Activated T-helper 17 cell treated with anti-CD3 and anti-CD28 coated beads, Interleukin-2, amount 50 U/mL, for 72 hours (primary cell): ENCODE results near the gene SKAP2. TPM values are rescaled to one million over a fixed set of nuclear protein-coding genes. Genes with fewer than 3 reads are reported as not detected.

Experiments
- ATAC-seq: fragments of 150-1000 bp; cut with Tn5 transposase; replicated peaks from 2 replicates; pipeline ENCODE4 v1.10.0; 2021; ENCODE audit warnings: mild to moderate bottlenecking, moderate library complexity
- H3K27ac Mint-ChIP-seq: one replicate; pipeline ENCODE4 v1.8.0; 2022; ENCODE audit warnings: mixed read lengths
- H3K27me3 Mint-ChIP-seq: one replicate; pipeline ENCODE4 v1.8.0; 2022; ENCODE audit warnings: mixed read lengths
- H3K36me3 Mint-ChIP-seq: one replicate; pipeline ENCODE4 v1.8.0; 2022; ENCODE audit warnings: low read depth, mild to moderate bottlenecking, mixed read lengths
- H3K4me1 Mint-ChIP-seq: one replicate; pipeline ENCODE4 v1.8.0; 2022; ENCODE audit warnings: mixed read lengths
- H3K4me3 Mint-ChIP-seq: one replicate; pipeline ENCODE4 v1.8.0; 2022; ENCODE audit warnings: mild to moderate bottlenecking, mixed read lengths
- H3K9me3 Mint-ChIP-seq: one replicate; pipeline ENCODE4 v1.8.0; 2022; ENCODE audit warnings: mixed read lengths
- total RNA-seq, 2 donors: library from RNA; stranded (reverse); gene quantifications; one replicate each; pipeline ENCODE4 v1.2.3, GENCODE V29; 2022

The SKAP2 gene
- total RNA-seq, 2 donors from 2014 or later = 11.5 to 14.3 TPM

GRCh38 chr7:26863518-26864308 lies 677 bp downstream of the SKAP2 start:
- peak overlapping the region; percentile 81 for H3K27ac Mint-ChIP-seq
- peaks cover 5% of the 10 kb centered on the region for H3K4me1 Mint-ChIP-seq
- H3K9me3 Mint-ChIP-seq = no peaks in the 10 kb centered on the region
- no peaks in the 10 kb centered on the region for H3K36me3 Mint-ChIP-seq
- ATAC-seq = peak; percentile 8
- H3K4me3 Mint-ChIP-seq = peak overlapping the region; percentile 92
- peaks cover 20% of the 10 kb centered on the region for H3K27me3 Mint-ChIP-seq

GRCh38 chr7:26862834-26863233 lies 1.6 kb downstream of the SKAP2 start:
- no peak for ATAC-seq
- Mint-ChIP-seq H3K4me3 (no peak overlapping the region), H3K27ac (no peak overlapping the region), H3K36me3 (no peaks in the 10 kb centered on the region), H3K9me3 (no peaks in the 10 kb centered on the region), H3K27me3 (peaks cover 27% of the 10 kb centered on the region), H3K4me1 (peaks cover 5% of the 10 kb centered on the region)

GRCh38 chr7:26861050-26861449 lies 3.3 kb downstream of the SKAP2 start:
- Mint-ChIP-seq H3K27ac (no peak overlapping the region), H3K9me3 (no peaks in the 10 kb centered on the region), H3K4me3 (no peak overlapping the region), H3K36me3 (no peaks in the 10 kb centered on the region), H3K4me1 (peaks cover 5% of the 10 kb centered on the region), H3K27me3 (peaks cover 32% of the 10 kb centered on the region)
- no peak for ATAC-seq

GRCh38 chr7:26860361-26860760 lies 4.0 kb downstream of the SKAP2 start:
- Mint-ChIP-seq H3K27me3 (peaks cover 30% of the 10 kb centered on the region), H3K36me3 (no peaks in the 10 kb centered on the region), H3K9me3 (no peaks in the 10 kb centered on the region), H3K4me1 (peaks cover under 1% of the 10 kb centered on the region), H3K27ac (no peak overlapping the region), H3K4me3 (no peak overlapping the region)
- ATAC-seq = no peak

GRCh38 chr7:26859720-26860119 lies 4.7 kb downstream of the SKAP2 start:
- no peaks in the 10 kb centered on the region for H3K9me3 Mint-ChIP-seq
- ATAC-seq = no peak
- H3K4me3 Mint-ChIP-seq = no peak overlapping the region
- H3K4me1 Mint-ChIP-seq = no peaks in the 10 kb centered on the region
- H3K27ac Mint-ChIP-seq = no peak overlapping the region
- peaks cover 33% of the 10 kb centered on the region for H3K27me3 Mint-ChIP-seq
- no peaks in the 10 kb centered on the region for H3K36me3 Mint-ChIP-seq

GRCh38 chr7:26858735-26859134 lies 5.7 kb downstream of the SKAP2 start:
- H3K9me3 Mint-ChIP-seq = no peaks in the 10 kb centered on the region
- peaks cover 34% of the 10 kb centered on the region for H3K27me3 Mint-ChIP-seq
- peaks cover 2% of the 10 kb centered on the region for H3K36me3 Mint-ChIP-seq
- H3K4me1 Mint-ChIP-seq = no peaks in the 10 kb centered on the region
- no peak overlapping the region for H3K27ac Mint-ChIP-seq
- H3K4me3 Mint-ChIP-seq = no peak overlapping the region
- no peak for ATAC-seq

GRCh38 chr7:26858241-26858715 lies 6.1 kb downstream of the SKAP2 start:
- no peak overlapping the region for H3K27ac Mint-ChIP-seq
- no peak overlapping the region for H3K4me3 Mint-ChIP-seq
- peaks cover 6% of the 10 kb centered on the region for H3K36me3 Mint-ChIP-seq
- peaks cover 37% of the 10 kb centered on the region for H3K27me3 Mint-ChIP-seq
- no peaks in the 10 kb centered on the region for H3K9me3 Mint-ChIP-seq
- ATAC-seq = no peak
- no peaks in the 10 kb centered on the region for H3K4me1 Mint-ChIP-seq

- no peaks in the 10 kb centered on the region for H3K4me1 Mint-ChIP-seq
- H3K27me3 Mint-ChIP-seq = peaks cover 37% of the 10 kb centered on the region
- H3K27ac Mint-ChIP-seq = no peak overlapping the region
- H3K36me3 Mint-ChIP-seq = peaks cover 6% of the 10 kb centered on the region
- no peak overlapping the region for H3K4me3 Mint-ChIP-seq
- no peaks in the 10 kb centered on the region for H3K9me3 Mint-ChIP-seq
- no peak for ATAC-seq
These were observed 6.7 kb downstream of the SKAP2 start for GRCh38 chr7:26857506-26858240.

- Mint-ChIP-seq H3K9me3 (no peaks in the 10 kb centered on the region), H3K4me3 (no peak overlapping the region), H3K27ac (no peak overlapping the region), H3K36me3 (peaks cover 6% of the 10 kb centered on the region), H3K27me3 (peaks cover 37% of the 10 kb centered on the region), H3K4me1 (no peaks in the 10 kb centered on the region)
- ATAC-seq = no peak
These were observed 7.3 kb downstream of the SKAP2 start for GRCh38 chr7:26857170-26857505.

GRCh38 chr7:26856176-26856985 lies 8.0 kb downstream of the SKAP2 start:
- Mint-ChIP-seq H3K36me3 (peaks cover 6% of the 10 kb centered on the region), H3K4me3 (no peak overlapping the region), H3K27me3 (peaks cover 37% of the 10 kb centered on the region), H3K4me1 (no peaks in the 10 kb centered on the region), H3K9me3 (no peaks in the 10 kb centered on the region), H3K27ac (no peak overlapping the region)
- ATAC-seq = no peak

GRCh38 chr7:26854876-26855855 lies 9.2 kb downstream of the SKAP2 start:
- Mint-ChIP-seq H3K9me3 (no peaks in the 10 kb centered on the region), H3K4me1 (no peaks in the 10 kb centered on the region), H3K27ac (no peak overlapping the region), H3K4me3 (no peak overlapping the region), H3K36me3 (peaks cover 6% of the 10 kb centered on the region), H3K27me3 (peaks cover 34% of the 10 kb centered on the region)
- no peak for ATAC-seq

- Mint-ChIP-seq H3K36me3 (peaks cover 6% of the 10 kb centered on the region), H3K4me1 (no peaks in the 10 kb centered on the region)
These were observed 10.5 kb downstream of the SKAP2 start for GRCh38 chr7:26853788-26854393.

GRCh38 chr7:26850193-26850651 lies 14.2 kb downstream of the SKAP2 start:
- no peaks in the 10 kb centered on the region for H3K4me1 Mint-ChIP-seq
- H3K27ac Mint-ChIP-seq = no peak overlapping the region
- H3K9me3 Mint-ChIP-seq = no peaks in the 10 kb centered on the region
- peaks cover 5% of the 10 kb centered on the region for H3K27me3 Mint-ChIP-seq
- no peak for ATAC-seq
- H3K4me3 Mint-ChIP-seq = no peak overlapping the region
- peaks cover 6% of the 10 kb centered on the region for H3K36me3 Mint-ChIP-seq

More at GRCh38 chr7:26853788-26854393, 10.5 kb downstream of the SKAP2 start:
- Mint-ChIP-seq H3K9me3 (no peaks in the 10 kb centered on the region), H3K27me3 (peaks cover 30% of the 10 kb centered on the region), H3K27ac (no peak overlapping the region), H3K4me3 (no peak overlapping the region)
- ATAC-seq = no peak
